HL-60 (cell line): ENCODE measurements around the gene LAX1.

Source experiments
- DNase-seq, 2 experiments: peaks; one replicate each; pipeline ENCODE4 v3.0.0-alpha.2; 2010 to 2020; ENCODE audit warnings: low read depth in 1 of 2, low spot score in 1 of 2
- H3K27ac ChIP-seq: fragments of 250-450 bp; sonication (Bioruptor Pico); replicated peaks from 2 replicates; pipeline ENCODE4 v1.5.1; 2020; ENCODE audit warnings: mild to moderate bottlenecking, moderate library complexity
- H3K27me3 ChIP-seq: fragments of 250-450 bp; sonication (Bioruptor Pico); 2 replicates; pipeline ENCODE4 v1.5.1; 2021; ENCODE audit warnings: mild to moderate bottlenecking, moderate library complexity; ENCODE audit not compliant: insufficient read depth, poor library complexity, severe bottlenecking
- H3K4me3 ChIP-seq: replicated peaks from 2 replicates; pipeline ENCODE4 v1.5.1; 2011; ENCODE audit warnings: mild to moderate bottlenecking, control low read depth, low read length; ENCODE audit not compliant: insufficient read depth
- CTCF ChIP-seq: IDR thresholded peaks from one replicate; pipeline ENCODE4 v1.5.1; 2011; ENCODE audit warnings: low read length, control low read depth, inconsistent platforms; ENCODE audit not compliant: insufficient read depth
- GABPA ChIP-seq: IDR thresholded peaks from 2 replicates; pipeline ENCODE4 v1.6.1; 2012; ENCODE audit warnings: low read depth
- POLR2AphosphoS5 ChIP-seq: IDR thresholded peaks from 2 replicates; pipeline ENCODE4 v1.6.1; 2012; ENCODE audit warnings: low read depth
- REST ChIP-seq: IDR thresholded peaks from 2 replicates; pipeline ENCODE4 v1.6.1; 2012; ENCODE audit warnings: low read depth; ENCODE audit not compliant: insufficient replicate concordance
- SPI1 ChIP-seq: IDR thresholded peaks from 2 replicates; pipeline ENCODE4 v1.6.1; 2012; ENCODE audit warnings: low read depth, mild to moderate bottlenecking, borderline replicate concordance

The LAX1 gene

GRCh38 chr1:203794764-203795440 is 29.9 kb downstream of the LAX1 start:
- no peaks in the 10 kb centered on the region for H3K27me3 ChIP-seq
- H3K27ac ChIP-seq = peak overlapping the region; percentile 93
- DNase-seq = no peak
- H3K4me3 ChIP-seq = peak overlapping the region; percentile 6; the same call in 1 of the 2 replicates
- no peak for TF ChIP-seq CTCF
- no peak for TF ChIP-seq GABPA
- TF ChIP-seq SPI1 = no peak
- no peak for TF ChIP-seq POLR2AphosphoS5
- no peak for TF ChIP-seq REST

- Histone ChIP-seq H3K27ac (peak within 1 kb of the TSS; percentile 93), H3K4me3 (peak within 1 kb of the TSS; percentile 72), H3K27me3 (no peaks in the 10 kb centered on the region)
- TF ChIP-seq POLR2AphosphoS5 = peak; percentile 68
- peak; percentile 16; the same call in 1 of the 2 replicates for TF ChIP-seq SPI1
- no peak for TF ChIP-seq CTCF
- TF ChIP-seq REST = no peak
- TF ChIP-seq GABPA = 0 out of 2 replicates have a peak, but pooled peaks have one; percentile 23
- peak; percentile 99 to 100 for DNase-seq
Observed at GRCh38 chr1:203795441-203796235, 30.7 kb downstream of the LAX1 start, which contains the start of the genes ZBED6 and ZC3H11A. ZBED6 (plus strand) TSS chr1:203795623; CDS start chr1:203797523, 1,900 bp downstream. ZC3H11A (plus strand) TSS chr1:203795623; CDS start chr1:203817071, 21,448 bp downstream.

- 0 out of 2 replicates have a peak, but pooled peaks have one; percentile 9 for TF ChIP-seq POLR2AphosphoS5
- TF ChIP-seq SPI1 = peak; percentile 70
- no peak for TF ChIP-seq CTCF
- TF ChIP-seq GABPA = peak; percentile 76
- no peak for TF ChIP-seq REST
- H3K27ac ChIP-seq = peak overlapping the region; percentile 93
- peak overlapping the region; percentile 72 for H3K4me3 ChIP-seq
- peak; percentile 28 to 52 for DNase-seq
- no peaks in the 10 kb centered on the region for H3K27me3 ChIP-seq
Observed at GRCh38 chr1:203796236-203796605, 31.2 kb downstream of the LAX1 start.
